HG03103 (cell line): ENCODE results near the gene CCT6A.
"Not testable (repeated sequence)": the region's sequence is repeated elsewhere in the genome, so short reads cannot be mapped to it uniquely, and the experiment has no call there.

Experiments used
- ATAC-seq: cut with Tn5 transposase; IDR thresholded peaks from one replicate; pipeline ENCODE4 v1.9.1; 2021; ENCODE audit warnings: low read depth; ENCODE audit not compliant: unreplicated experiment

The CCT6A gene

GRCh38 chr7:56051053-56051338 lies 569 bp upstream of the CCT6A start:
- no peak for ATAC-seq

- ATAC-seq, result no peak
Measured at GRCh38 chr7:56053379-56053778, 1.8 kb downstream of the CCT6A start.

GRCh38 chr7:56053993-56054392 lies 2.4 kb downstream of the CCT6A start:
- ATAC-seq, result no peak

- no peak for ATAC-seq
Measured at GRCh38 chr7:56062382-56062781, 10.8 kb downstream of the CCT6A start.

GRCh38 chr7:56063500-56063881 lies 11.9 kb downstream of the CCT6A start:
- no peak for ATAC-seq

- peak; percentile 82 for ATAC-seq
Measured at GRCh38 chr7:56063882-56064625, 12.5 kb downstream of the CCT6A start, which contains the start of gene SUMF2. SUMF2 (plus strand) TSS chr7:56064286; CDS start chr7:56064312, 26 bp downstream.

- not testable (repeated sequence) for ATAC-seq
Measured at GRCh38 chr7:56066376-56066775, 14.8 kb downstream of the CCT6A start.

GRCh38 chr7:56074371-56074791 lies 22.8 kb downstream of the CCT6A start:
- ATAC-seq, result peak; percentile 89

- ATAC-seq, result no peak
Measured at GRCh38 chr7:56077681-56078080, 26.1 kb downstream of the CCT6A start.

GRCh38 chr7:56078196-56078595 lies 26.6 kb downstream of the CCT6A start:
- ATAC-seq, result no peak

- no peak for ATAC-seq
Measured at GRCh38 chr7:56079450-56080185, 28.1 kb downstream of the CCT6A start.

- ATAC-seq, result not testable (repeated sequence)
Measured at GRCh38 chr7:56080726-56081435, 29.3 kb downstream of the CCT6A start.

- ATAC-seq, result no peak
Measured at GRCh38 chr7:56081626-56082340, 30.2 kb downstream of the CCT6A start.

GRCh38 chr7:56083150-56083785 lies 31.7 kb downstream of the CCT6A start:
- ATAC-seq, result no peak

GRCh38 chr7:56086761-56087160 lies 35.2 kb downstream of the CCT6A start:
- no peak for ATAC-seq

- no peak for ATAC-seq
Measured at GRCh38 chr7:56087445-56087844, 35.9 kb downstream of the CCT6A start.

GRCh38 chr7:56091591-56091990 lies 40.0 kb downstream of the CCT6A start:
- no peak for ATAC-seq

- not testable (repeated sequence) for ATAC-seq
Measured at GRCh38 chr7:56092388-56092787, 40.8 kb downstream of the CCT6A start.

- no peak for ATAC-seq
Measured at GRCh38 chr7:56092789-56093531, 41.4 kb downstream of the CCT6A start, which contains the start of gene PHKG1. PHKG1 (minus strand) TSS chr7:56092952; CDS start chr7:56088941, 4,011 bp downstream.

- no peak for ATAC-seq
Measured at GRCh38 chr7:56097700-56098099, 46.1 kb downstream of the CCT6A start.
